GM19193 (cell line): ENCODE results near the gene NRDE2.

ENCODE experiments used
- POLR2A ChIP-seq: IDR thresholded peaks from 4 replicates; pipeline ENCODE4 v1.6.1; 2011; ENCODE audit not compliant: insufficient read depth, insufficient read length; ENCODE audit errors: extremely low read depth

The NRDE2 gene

GRCh38 chr14:90354551-90355298, 23.0 kb upstream of the NRDE2 start:
- no peak for TF ChIP-seq POLR2A

GRCh38 chr14:90349739-90350138, 18.0 kb upstream of the NRDE2 start:
- no peak for TF ChIP-seq POLR2A

GRCh38 chr14:90348270-90348669, 16.5 kb upstream of the NRDE2 start:
- no peak for TF ChIP-seq POLR2A

GRCh38 chr14:90345239-90345557, 13.5 kb upstream of the NRDE2 start:
- TF ChIP-seq POLR2A, result no peak

GRCh38 chr14:90344331-90345238, 12.8 kb upstream of the NRDE2 start:
- no peak for TF ChIP-seq POLR2A

- no peak for TF ChIP-seq POLR2A
Observed at GRCh38 chr14:90342327-90342726, 10.6 kb upstream of the NRDE2 start.

GRCh38 chr14:90341784-90342183, 10.0 kb upstream of the NRDE2 start:
- TF ChIP-seq POLR2A, result no peak

- TF ChIP-seq POLR2A, result no peak
Observed at GRCh38 chr14:90336985-90337384, 5.2 kb upstream of the NRDE2 start.

GRCh38 chr14:90336401-90336800, 4.7 kb upstream of the NRDE2 start:
- no peak for TF ChIP-seq POLR2A

- no peak for TF ChIP-seq POLR2A
Observed at GRCh38 chr14:90332271-90332584, 487 bp upstream of the NRDE2 start.

GRCh38 chr14:90330203-90331196, 1.2 kb downstream of the NRDE2 start:
- TF ChIP-seq POLR2A, result no peak

- TF ChIP-seq POLR2A, result no peak
Observed at GRCh38 chr14:90321891-90322290, 9.8 kb downstream of the NRDE2 start.

- no peak for TF ChIP-seq POLR2A
Observed at GRCh38 chr14:90319634-90320541, 11.9 kb downstream of the NRDE2 start.

GRCh38 chr14:90319173-90319572, 12.6 kb downstream of the NRDE2 start:
- no peak for TF ChIP-seq POLR2A
